ENCODE measurements around the gene ATOH7.
"Not testable (repeated sequence)": the region's sequence is repeated elsewhere in the genome, so short reads cannot be mapped to it uniquely, and the experiment has no call there.

ATOH7 gene

GRCh38 chr10:68247931-68248330 lies 16.0 kb upstream of the ATOH7 start:
- no peak for TF ChIP-seq CTCF (IDR thresholded peaks at IDR 0.05; ENCODE audit: low read depth, low read length)
- H3K4me3 ChIP-seq (ENCODE audit: low read depth, low read length), result no peak overlapping the region

GRCh38 chr10:68246397-68246796 lies 14.5 kb upstream of the ATOH7 start:
- not testable (repeated sequence) for H3K4me3 ChIP-seq (ENCODE audit: low read depth, low read length)

DNA sequence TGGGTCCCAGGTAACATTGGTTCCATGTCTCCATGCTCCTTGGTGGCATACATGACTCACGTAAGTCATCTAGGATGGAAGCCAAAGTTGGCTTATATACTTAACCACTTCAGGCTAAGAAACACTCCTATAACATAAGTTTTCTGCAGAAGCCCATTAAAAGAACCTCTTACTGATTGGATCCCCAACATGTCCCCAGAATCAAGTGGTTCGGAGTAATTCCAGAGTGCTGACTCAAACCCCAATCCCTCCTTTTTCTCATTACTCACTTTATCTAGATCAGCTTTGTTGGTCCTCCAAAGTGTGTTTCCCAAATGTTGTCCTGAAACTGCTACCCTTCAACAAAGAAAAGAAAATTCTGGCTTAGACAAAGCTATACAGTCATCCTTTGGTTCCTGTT lies 10.1 kb upstream of the ATOH7 start:
- TF ChIP-seq CTCF (IDR thresholded peaks at IDR 0.05; ENCODE audit: low read depth, low read length), result no peak
- no peak overlapping the region for H3K4me3 ChIP-seq (ENCODE audit: low read depth, low read length)

GRCh38 chr10:68239596-68240150 lies 7.8 kb upstream of the ATOH7 start:
- TF ChIP-seq CTCF (IDR thresholded peaks at IDR 0.05; ENCODE audit: low read depth, low read length), result no peak
- H3K4me3 ChIP-seq (ENCODE audit: low read depth, low read length), result no peak overlapping the region

GRCh38 chr10:68239069-68239468 lies 7.2 kb upstream of the ATOH7 start:
- TF ChIP-seq CTCF (IDR thresholded peaks at IDR 0.05; ENCODE audit: low read depth, low read length), result no peak

GRCh38 chr10:68238371-68238770 lies 6.5 kb upstream of the ATOH7 start:
- no peak for TF ChIP-seq CTCF (IDR thresholded peaks at IDR 0.05; ENCODE audit: low read depth, low read length)
- H3K4me3 ChIP-seq (ENCODE audit: low read depth, low read length), result no peak overlapping the region

More at GRCh38 chr10:68239069-68239468, 7.2 kb upstream of the ATOH7 start:
- H3K4me3 ChIP-seq (ENCODE audit: low read depth, low read length), result no peak overlapping the region

DNA sequence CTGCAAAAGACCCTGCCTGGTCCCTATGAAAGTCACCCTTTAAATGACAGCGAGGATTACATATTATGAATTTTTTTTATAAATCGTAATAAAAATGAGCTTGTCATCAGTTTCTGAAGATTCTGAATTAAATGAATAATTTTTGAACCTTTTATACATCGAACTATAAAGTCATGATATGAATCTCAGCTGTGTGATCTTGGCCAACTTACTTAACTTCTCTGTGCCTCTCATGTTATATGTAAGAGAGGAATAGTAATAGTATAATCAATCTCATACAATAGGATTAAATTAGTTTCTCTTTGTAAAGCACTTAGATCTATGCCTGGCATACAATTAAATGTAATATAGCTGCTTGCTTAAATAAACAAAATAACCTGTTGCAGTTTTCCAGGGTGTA lies 5.3 kb upstream of the ATOH7 start:
- no peak overlapping the region for H3K4me3 ChIP-seq (ENCODE audit: low read depth, low read length)
- TF ChIP-seq CTCF (IDR thresholded peaks at IDR 0.05; ENCODE audit: low read depth, low read length), result no peak

GRCh38 chr10:68235581-68235980 lies 3.7 kb upstream of the ATOH7 start:
- no peak for TF ChIP-seq CTCF (IDR thresholded peaks at IDR 0.05; ENCODE audit: low read depth, low read length)
- no peak overlapping the region for H3K4me3 ChIP-seq (ENCODE audit: low read depth, low read length)
